Measurements from ENCODE around the gene ANG.
"Not testable (repeated sequence)": the region's sequence is repeated elsewhere in the genome, so short reads cannot be mapped to it uniquely, and the experiment has no call there.

Gene ANG

DNA sequence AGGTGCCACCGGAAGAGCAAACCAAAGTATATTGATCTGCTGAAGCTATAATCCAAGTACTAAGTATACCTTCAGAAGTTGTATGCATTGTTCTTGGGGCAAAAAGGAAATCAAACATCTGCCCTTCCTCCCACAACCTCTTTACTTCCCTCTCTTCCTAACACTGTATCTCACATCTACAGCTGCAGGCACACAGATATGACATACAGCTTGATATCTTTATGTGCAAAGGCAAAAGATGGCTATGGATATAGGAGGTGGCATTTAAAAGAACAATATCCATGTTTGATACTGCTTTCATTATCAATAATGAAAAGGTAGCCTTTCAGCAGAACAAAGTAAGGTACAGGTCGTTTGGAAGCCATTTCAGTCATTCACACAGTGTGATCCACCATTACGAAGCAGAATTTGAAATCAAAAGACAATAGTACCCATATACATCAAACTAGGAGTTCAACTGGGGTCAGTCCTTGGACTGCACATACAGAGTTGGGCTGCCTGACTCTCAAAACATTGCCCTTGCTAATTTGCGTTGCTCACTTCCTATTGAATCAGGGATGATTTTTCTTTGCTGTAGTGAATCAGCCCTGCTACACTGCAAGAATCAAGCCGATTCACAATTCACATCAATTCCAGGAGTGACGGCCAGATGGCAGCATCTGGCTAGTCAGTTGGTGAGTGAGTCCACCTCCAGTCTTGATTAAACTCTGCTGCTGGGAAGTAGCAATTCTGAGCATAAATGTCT lies 8.9 kb downstream of the ANG start:
- H3K27me3 ChIP-seq (ENCODE audit: control insufficient read depth, insufficient read depth, low read length, poor library complexity, severe bottlenecking), result no peaks in the 10 kb centered on the region
- H3K4me1 ChIP-seq (ENCODE audit: control insufficient read depth, insufficient read depth, low read length), result no peaks in the 10 kb centered on the region
- 47 to 53% methylated on average over 6 of the region's 6 CpGs for WGBS, 2 experiments
- no peaks in the 10 kb centered on the region for H3K36me3 ChIP-seq (ENCODE audit: control insufficient read depth, insufficient read depth, low read length)
- H3K9me3 ChIP-seq (ENCODE audit: control insufficient read depth, low read length), result no peaks in the 10 kb centered on the region
- no peak overlapping the region for H3K4me3 ChIP-seq (ENCODE audit: insufficient read depth, low read depth, low read length)
- no peak overlapping the region for H3K27ac ChIP-seq (ENCODE audit: insufficient read depth, low read depth, low read length, poor library complexity, severe bottlenecking)

DNA sequence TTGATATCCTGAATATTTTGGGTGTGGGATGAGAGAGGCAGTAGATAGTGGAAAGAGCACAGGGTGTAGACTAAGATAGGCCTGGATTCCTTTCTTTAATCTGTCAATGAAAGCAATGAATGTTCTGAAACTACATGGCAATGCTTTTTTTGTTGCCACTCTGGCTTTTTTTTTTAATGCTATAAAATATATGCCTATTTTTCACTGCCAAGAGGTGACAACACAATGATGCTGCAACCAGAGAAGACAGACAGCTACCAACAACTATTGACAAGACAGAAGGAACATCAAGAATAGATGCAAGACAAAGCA lies 9.4 kb downstream of the ANG start:
- Histone ChIP-seq H3K27me3 (ENCODE audit: control insufficient read depth, insufficient read depth, low read length, poor library complexity, severe bottlenecking) (no peaks in the 10 kb centered on the region), H3K4me3 (ENCODE audit: insufficient read depth, low read depth, low read length) (no peak overlapping the region), H3K4me1 (ENCODE audit: control insufficient read depth, insufficient read depth, low read length) (no peaks in the 10 kb centered on the region), H3K27ac (ENCODE audit: insufficient read depth, low read depth, low read length, poor library complexity, severe bottlenecking) (no peak overlapping the region), H3K9me3 (ENCODE audit: control insufficient read depth, low read length) (no peaks in the 10 kb centered on the region), H3K36me3 (ENCODE audit: control insufficient read depth, insufficient read depth, low read length) (no peaks in the 10 kb centered on the region)

DNA sequence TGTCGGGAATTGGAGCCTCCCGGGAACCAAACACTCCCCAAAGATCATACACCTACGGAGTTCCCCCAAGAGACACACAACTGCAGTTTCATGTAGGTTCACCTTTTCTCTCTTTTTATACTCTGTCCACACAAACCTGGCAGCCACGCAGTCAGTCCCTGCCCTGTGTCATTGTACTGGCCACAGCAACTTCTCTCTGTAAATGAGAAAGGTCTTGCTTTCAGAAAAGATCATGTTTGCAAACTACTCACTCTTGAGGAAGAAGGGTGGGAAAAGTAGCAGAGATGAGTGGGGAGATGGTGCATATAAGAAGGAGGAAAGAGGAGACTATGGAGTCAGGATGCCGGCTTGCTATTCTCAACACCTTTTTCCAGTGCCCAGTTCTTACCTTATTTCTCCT lies 10.4 kb downstream of the ANG start:
- no peaks in the 10 kb centered on the region for H3K9me3 ChIP-seq (ENCODE audit: control insufficient read depth, low read length)
- 94% methylated on average over 5 of the region's 5 CpGs for WGBS, 2 experiments

DNA sequence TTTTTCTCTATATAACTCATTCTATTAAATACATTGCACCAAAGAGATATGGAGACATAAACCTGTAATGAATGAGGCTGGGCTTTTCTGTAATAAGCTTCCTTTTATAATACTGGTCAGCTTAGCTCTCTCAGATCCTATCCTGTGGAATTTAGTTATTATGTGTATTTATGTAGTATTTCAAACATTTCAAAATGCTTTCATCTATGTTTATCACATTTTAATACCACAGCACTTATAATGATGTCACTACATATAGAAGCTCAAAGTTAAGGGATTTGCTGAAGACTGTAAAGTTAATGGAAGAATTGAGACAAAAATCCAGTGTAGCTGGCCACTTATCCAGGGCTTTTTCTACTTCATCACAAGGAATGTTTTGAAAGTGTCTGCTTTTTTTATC lies 11.4 kb downstream of the ANG start:
- no peak overlapping the region for H3K4me3 ChIP-seq (ENCODE audit: insufficient read depth, low read depth, low read length)
- H3K27ac ChIP-seq (ENCODE audit: insufficient read depth, low read depth, low read length, poor library complexity, severe bottlenecking), result no peak overlapping the region
- no peaks in the 10 kb centered on the region for H3K9me3 ChIP-seq (ENCODE audit: control insufficient read depth, low read length)
- H3K4me1 ChIP-seq (ENCODE audit: control insufficient read depth, insufficient read depth, low read length), result no peaks in the 10 kb centered on the region
- H3K36me3 ChIP-seq (ENCODE audit: control insufficient read depth, insufficient read depth, low read length), result no peaks in the 10 kb centered on the region
- H3K27me3 ChIP-seq (ENCODE audit: control insufficient read depth, insufficient read depth, low read length, poor library complexity, severe bottlenecking), result no peaks in the 10 kb centered on the region

More for the DNA sequence above, 10.4 kb downstream of the ANG start:
- Histone ChIP-seq H3K27ac (ENCODE audit: insufficient read depth, low read depth, low read length, poor library complexity, severe bottlenecking) (no peak overlapping the region), H3K36me3 (ENCODE audit: control insufficient read depth, insufficient read depth, low read length) (no peaks in the 10 kb centered on the region), H3K27me3 (ENCODE audit: control insufficient read depth, insufficient read depth, low read length, poor library complexity, severe bottlenecking) (no peaks in the 10 kb centered on the region), H3K4me3 (ENCODE audit: insufficient read depth, low read depth, low read length) (no peak overlapping the region), H3K4me1 (ENCODE audit: control insufficient read depth, insufficient read depth, low read length) (no peaks in the 10 kb centered on the region)

DNA sequence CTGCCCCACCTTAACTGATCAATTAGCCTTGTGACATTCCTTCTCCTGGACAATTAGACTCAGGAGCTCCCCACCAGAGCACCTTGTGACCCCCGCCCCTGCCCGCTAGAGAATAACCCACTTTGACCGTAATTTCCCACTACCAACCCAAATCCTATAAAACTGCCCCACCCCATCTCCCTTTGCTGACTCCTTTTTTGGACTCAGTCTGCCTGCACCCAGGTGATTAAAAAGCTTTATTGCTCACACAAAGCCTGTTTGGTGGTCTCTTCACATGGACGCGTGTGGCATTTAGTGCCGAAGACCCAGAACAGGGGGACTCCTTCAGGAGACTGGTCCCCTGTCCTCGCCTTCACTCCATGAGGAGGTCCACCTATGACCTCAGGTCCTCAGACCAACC lies 12.4 kb downstream of the ANG start:
- not testable (repeated sequence) for H3K9me3 ChIP-seq (ENCODE audit: control insufficient read depth, low read length); H3K4me3 ChIP-seq (ENCODE audit: insufficient read depth, low read depth, low read length); H3K27ac ChIP-seq (ENCODE audit: insufficient read depth, low read depth, low read length, poor library complexity, severe bottlenecking); H3K36me3 ChIP-seq (ENCODE audit: control insufficient read depth, insufficient read depth, low read length); H3K27me3 ChIP-seq (ENCODE audit: control insufficient read depth, insufficient read depth, low read length, poor library complexity, severe bottlenecking); H3K4me1 ChIP-seq (ENCODE audit: control insufficient read depth, insufficient read depth, low read length)
- WGBS, 2 experiments, result 91 to 94% methylated on average over 7 of the region's 7 CpGs

DNA sequence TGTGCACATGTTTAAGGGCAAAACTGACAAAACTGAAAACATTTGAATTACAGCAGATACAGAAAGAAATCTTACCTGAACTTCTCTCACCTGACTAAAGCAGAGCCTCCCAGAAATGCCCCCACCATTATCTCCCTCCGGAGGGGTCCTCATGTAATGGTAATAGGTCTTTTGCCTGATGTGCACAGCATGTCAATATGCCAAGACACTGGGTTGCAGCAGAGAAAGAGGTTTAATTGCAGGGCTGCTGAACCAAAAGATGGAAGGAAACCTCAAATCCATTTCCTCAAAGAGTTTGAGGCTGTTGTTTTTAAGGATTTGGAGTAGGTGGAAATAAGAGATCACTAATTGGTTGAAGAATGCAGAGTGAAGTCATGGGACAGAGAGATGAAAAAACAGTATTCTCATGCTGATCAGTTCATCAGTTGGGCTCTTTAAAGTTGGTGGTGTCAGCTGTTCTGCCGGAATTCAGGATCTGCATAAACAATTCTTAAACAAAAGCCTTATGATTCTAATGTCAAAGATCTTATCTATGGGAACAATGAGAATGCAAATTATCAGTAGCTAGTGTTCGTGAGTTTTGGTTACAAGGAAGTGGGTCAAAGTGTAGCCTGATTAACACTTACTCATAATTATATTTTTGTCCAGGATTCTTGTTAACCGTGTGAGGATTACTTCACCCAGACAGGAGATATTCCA lies 18.2 kb downstream of the ANG start:
- no peaks in the 10 kb centered on the region for H3K36me3 ChIP-seq (ENCODE audit: control insufficient read depth, insufficient read depth, low read length)
- H3K27ac ChIP-seq (ENCODE audit: insufficient read depth, low read depth, low read length, poor library complexity, severe bottlenecking), result no peak overlapping the region
- no peak overlapping the region for H3K4me3 ChIP-seq (ENCODE audit: insufficient read depth, low read depth, low read length)
- no peaks in the 10 kb centered on the region for H3K4me1 ChIP-seq (ENCODE audit: control insufficient read depth, insufficient read depth, low read length)
- WGBS, 2 experiments, result 82 to 83% methylated on average over 3 to 4 of the region's 4 CpGs
- H3K9me3 ChIP-seq (ENCODE audit: control insufficient read depth, low read length), result no peaks in the 10 kb centered on the region
- no peaks in the 10 kb centered on the region for H3K27me3 ChIP-seq (ENCODE audit: control insufficient read depth, insufficient read depth, low read length, poor library complexity, severe bottlenecking)

DNA sequence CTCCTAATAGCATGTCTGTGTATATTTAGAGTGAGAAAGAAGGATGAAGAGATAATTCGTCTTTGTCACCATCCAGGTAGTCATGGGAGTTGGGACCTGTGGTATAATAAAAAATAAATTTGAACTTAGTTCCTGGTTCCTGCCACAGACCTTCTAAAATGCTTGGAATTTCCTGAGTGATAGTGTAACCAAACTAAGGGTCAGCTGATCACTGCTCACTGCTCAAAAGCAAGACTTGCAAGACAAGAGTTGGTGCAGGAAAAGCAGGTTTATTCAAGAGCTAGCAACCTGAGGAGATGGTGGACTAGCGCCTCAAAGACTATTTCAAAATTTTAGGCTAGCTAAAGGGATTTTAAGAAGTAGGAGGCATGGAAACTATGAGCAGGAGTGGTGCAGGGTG lies 19.1 kb downstream of the ANG start:
- no peaks in the 10 kb centered on the region for H3K36me3 ChIP-seq (ENCODE audit: control insufficient read depth, insufficient read depth, low read length)
- H3K4me1 ChIP-seq (ENCODE audit: control insufficient read depth, insufficient read depth, low read length), result no peaks in the 10 kb centered on the region
- H3K27ac ChIP-seq (ENCODE audit: insufficient read depth, low read depth, low read length, poor library complexity, severe bottlenecking), result no peak overlapping the region
- no peaks in the 10 kb centered on the region for H3K27me3 ChIP-seq (ENCODE audit: control insufficient read depth, insufficient read depth, low read length, poor library complexity, severe bottlenecking)
- 92 to 97% methylated on average over 1 of the region's 2 CpGs for WGBS, 2 experiments
- no peak overlapping the region for H3K4me3 ChIP-seq (ENCODE audit: insufficient read depth, low read depth, low read length)
- no peaks in the 10 kb centered on the region for H3K9me3 ChIP-seq (ENCODE audit: control insufficient read depth, low read length)

DNA sequence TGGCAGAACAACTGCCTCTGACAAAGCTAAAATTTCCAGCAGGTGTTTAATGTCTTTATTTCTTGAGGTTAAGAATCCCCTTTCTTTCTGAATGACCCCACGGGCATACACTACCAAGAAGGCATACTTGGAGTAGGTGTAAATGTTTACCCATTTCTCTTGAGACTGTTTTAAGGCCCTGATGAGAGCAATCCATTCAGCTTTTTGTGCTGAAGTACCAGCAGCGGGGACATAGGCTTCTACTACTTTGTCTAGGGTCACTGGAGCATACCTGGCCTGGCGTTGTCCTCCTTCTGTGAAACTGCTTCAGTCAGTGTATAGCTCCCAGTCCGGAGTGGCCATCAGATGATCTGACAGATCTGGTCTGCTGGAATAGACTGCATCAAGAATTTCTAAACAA lies 22.7 kb downstream of the ANG start:
- 70 to 72% methylated on average over 4 of the region's 4 CpGs for WGBS, 2 experiments
- no peak overlapping the region for H3K27ac ChIP-seq (ENCODE audit: insufficient read depth, low read depth, low read length, poor library complexity, severe bottlenecking)
- H3K4me3 ChIP-seq (ENCODE audit: insufficient read depth, low read depth, low read length), result no peak overlapping the region
- H3K4me1 ChIP-seq (ENCODE audit: control insufficient read depth, insufficient read depth, low read length), result no peaks in the 10 kb centered on the region
- no peaks in the 10 kb centered on the region for H3K27me3 ChIP-seq (ENCODE audit: control insufficient read depth, insufficient read depth, low read length, poor library complexity, severe bottlenecking)
- H3K9me3 ChIP-seq (ENCODE audit: control insufficient read depth, low read length), result no peaks in the 10 kb centered on the region
- no peaks in the 10 kb centered on the region for H3K36me3 ChIP-seq (ENCODE audit: control insufficient read depth, insufficient read depth, low read length)

DNA sequence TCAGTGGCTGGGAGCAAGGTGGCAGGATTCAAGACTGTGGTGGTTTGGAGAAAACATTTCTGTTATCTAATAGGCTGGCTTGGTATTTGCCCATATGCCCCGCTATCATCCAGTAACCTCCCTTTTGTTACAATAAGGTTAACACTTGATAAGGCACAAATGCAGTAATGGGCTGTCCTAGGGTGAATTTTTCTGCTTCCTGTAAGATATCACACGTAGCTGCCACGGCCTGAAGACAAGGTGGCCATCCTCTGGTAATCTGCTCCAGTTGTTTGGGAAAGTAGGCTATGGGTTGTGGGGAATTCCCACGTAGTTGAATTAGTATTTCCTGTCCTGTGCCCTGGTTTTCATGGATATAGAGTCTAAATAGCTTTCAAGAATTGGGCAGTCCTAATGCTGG lies 23.1 kb downstream of the ANG start:
- Histone ChIP-seq H3K4me3 (ENCODE audit: insufficient read depth, low read depth, low read length) (no peak overlapping the region), H3K9me3 (ENCODE audit: control insufficient read depth, low read length) (no peaks in the 10 kb centered on the region), H3K36me3 (ENCODE audit: control insufficient read depth, insufficient read depth, low read length) (no peaks in the 10 kb centered on the region), H3K27me3 (ENCODE audit: control insufficient read depth, insufficient read depth, low read length, poor library complexity, severe bottlenecking) (no peaks in the 10 kb centered on the region), H3K27ac (ENCODE audit: insufficient read depth, low read depth, low read length, poor library complexity, severe bottlenecking) (no peak overlapping the region), H3K4me1 (ENCODE audit: control insufficient read depth, insufficient read depth, low read length) (no peaks in the 10 kb centered on the region)
- WGBS, 2 experiments, result 67 to 71% methylated on average over 4 of the region's 4 CpGs

DNA sequence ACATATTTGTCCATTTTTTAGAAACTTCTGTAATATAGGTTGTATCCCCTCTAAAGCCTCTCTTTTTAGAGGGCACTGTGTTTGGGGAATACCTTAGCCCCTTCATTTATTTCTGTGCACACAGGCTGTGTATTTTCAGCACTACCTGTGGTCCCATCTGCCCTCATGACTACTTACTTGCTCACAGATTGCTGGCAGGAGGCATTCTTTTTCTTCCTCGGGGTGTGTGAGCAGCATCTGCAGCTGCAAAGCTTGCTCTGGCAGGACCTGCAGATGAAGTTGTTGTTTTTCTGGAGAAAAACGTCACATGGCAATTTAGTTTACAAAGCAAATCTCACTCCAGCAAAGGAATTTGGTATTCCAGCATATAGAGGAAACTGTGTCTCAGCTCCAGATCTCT lies 24.3 kb downstream of the ANG start:
- H3K36me3 ChIP-seq (ENCODE audit: control insufficient read depth, insufficient read depth, low read length), result no peaks in the 10 kb centered on the region
- no peak overlapping the region for H3K27ac ChIP-seq (ENCODE audit: insufficient read depth, low read depth, low read length, poor library complexity, severe bottlenecking)
- no peaks in the 10 kb centered on the region for H3K9me3 ChIP-seq (ENCODE audit: control insufficient read depth, low read length)
- no peaks in the 10 kb centered on the region for H3K27me3 ChIP-seq (ENCODE audit: control insufficient read depth, insufficient read depth, low read length, poor library complexity, severe bottlenecking)
- WGBS, 2 experiments, result 72 to 81% methylated on average over 2 of the region's 2 CpGs
- H3K4me3 ChIP-seq (ENCODE audit: insufficient read depth, low read depth, low read length), result no peak overlapping the region
- H3K4me1 ChIP-seq (ENCODE audit: control insufficient read depth, insufficient read depth, low read length), result no peaks in the 10 kb centered on the region

All from ectodermal cell (in vitro differentiated cells).